H1 (cell line): Measurements from ENCODE around the gene ITGAV. TPM values are rescaled to one million over a fixed set of nuclear protein-coding genes. Genes with fewer than 3 reads are reported as not detected.

Experiments
- CTCF ChIA-PET: fragments of 300-600 bp; sonication (Branson Sonifier 250); formaldehyde crosslinking; loops from one replicate; lab custom pipeline; 2021; ENCODE audit not compliant: partially characterized antibody; lab: Charles Lee
- POLR2A ChIA-PET: fragments of 300-600 bp; sonication (Branson Sonifier 250); formaldehyde crosslinking; loops from one replicate; lab custom pipeline; 2021; ENCODE audit warnings: inconsistent platforms; ENCODE audit not compliant: partially characterized antibody; lab: Charles Lee
- DNase-seq, 2 experiments: peaks; one replicate each; pipeline versions ENCODE4 v3.0.0 to v3.0.0-alpha.2; 2010 to 2022; ENCODE audit warnings: low spot score in 2 of 2, low read depth in 1 of 2, mixed read lengths in 1 of 2
- FAIRE-seq: peaks from 2 replicates; lab custom pipeline; 2011; peaks lifted over from hg19 to GRCh38; lab: Jason Lieb, UNC
- H2AFZ ChIP-seq: 2 replicates; pipeline ENCODE4 v1.8.1; 2012; ENCODE audit warnings: low read length, inconsistent platforms
- H2AK5ac ChIP-seq: 2 replicates; pipeline ENCODE4 v1.6.1; 2013; ENCODE audit warnings: low read depth, low read length
- H2BK120ac ChIP-seq: replicated peaks from 2 replicates; pipeline ENCODE3; 2013; ENCODE audit warnings: low read depth, low read length, inconsistent platforms
- H2BK12ac ChIP-seq: 2 replicates; pipeline ENCODE4 v1.6.1; 2013; ENCODE audit warnings: low read depth, low read length
- H2BK15ac ChIP-seq: 2 replicates; pipeline ENCODE4 v1.6.1; 2013; ENCODE audit warnings: low read length
- H2BK20ac ChIP-seq: 2 replicates; pipeline ENCODE4 v1.6.1; 2013; ENCODE audit warnings: low read length
- H2BK5ac ChIP-seq: 2 replicates; pipeline ENCODE4 v1.6.1; 2013; ENCODE audit warnings: low read depth, low read length
- H3K14ac ChIP-seq: 2 replicates; pipeline ENCODE4 v1.6.1; 2013; ENCODE audit warnings: inconsistent platforms; ENCODE audit not compliant: insufficient read length
- H3K18ac ChIP-seq: 2 replicates; pipeline ENCODE4 v1.6.1; 2013; ENCODE audit warnings: low read length; ENCODE audit errors: extremely low read depth
- H3K23ac ChIP-seq: 2 replicates; pipeline ENCODE4 v1.6.1; 2013; ENCODE audit warnings: inconsistent platforms; ENCODE audit not compliant: insufficient read length
- H3K23me2 ChIP-seq: 2 replicates; pipeline ENCODE4 v1.6.1; 2013; ENCODE audit warnings: low read depth, low read length
- H3K27ac ChIP-seq: 2 replicates; pipeline ENCODE4 v1.6.1; 2011; ENCODE audit warnings: low read depth, low read length, inconsistent platforms
- H3K27me3 ChIP-seq, 4 experiments: replicated peaks in 1 of 4; 1 replicate in 1 of 4; 2 replicates in 3 of 4; pipeline versions ENCODE4 v1.6.1 to v1.8.1; 2011 to 2013; ENCODE audit warnings: low read length in 3 of 4, mild to moderate bottlenecking in 3 of 4, inconsistent platforms in 2 of 4, mixed read lengths in 2 of 4, moderate library complexity in 1 of 4; ENCODE audit not compliant: control insufficient read depth in 3 of 4, insufficient read depth in 3 of 4; ENCODE audit errors: extremely low read depth in 1 of 4
- H3K36me3 ChIP-seq, 4 experiments: 2 replicates each; pipeline versions ENCODE4 v1.6.1 to v1.8.1; 2011 to 2013; ENCODE audit warnings: mild to moderate bottlenecking in 4 of 4, low read length in 3 of 4, moderate library complexity in 2 of 4, control low read depth in 1 of 4, inconsistent platforms in 1 of 4; ENCODE audit not compliant: insufficient read depth in 4 of 4, control insufficient read depth in 2 of 4
- H3K4ac ChIP-seq: replicated peaks from 2 replicates; pipeline ENCODE3; 2013; ENCODE audit warnings: low read length, low read depth, mixed read lengths, inconsistent platforms; ENCODE audit not compliant: insufficient read length
- H3K4me1 ChIP-seq, 4 experiments: replicated peaks in 1 of 4; 1 replicate in 1 of 4; 2 replicates in 3 of 4; pipeline versions ENCODE4 v1.6.1 to v1.8.1; 2011 to 2013; ENCODE audit warnings: low read length in 3 of 4, inconsistent platforms in 2 of 4, mixed read lengths in 1 of 4; ENCODE audit not compliant: insufficient read depth in 4 of 4, control insufficient read depth in 3 of 4
- H3K4me2 ChIP-seq, 2 experiments: 2 replicates each; pipeline versions ENCODE4 v1.6.1 to v1.8.1; 2011 to 2013; ENCODE audit warnings: low read depth in 2 of 2, low read length in 2 of 2, control low read depth in 1 of 2, inconsistent platforms in 1 of 2, mild to moderate bottlenecking in 1 of 2; ENCODE audit not compliant: insufficient read depth in 1 of 2
- H3K4me3 ChIP-seq, 4 experiments: fragments of 200-600, 300-600 bp in 1 of 4; sonication (generic), shearing (Covaris generic), sonication (Bioruptor Twin) in 1 of 4; 2 replicates each; pipeline versions ENCODE4 v1.5.1 to v1.8.1; 2011 to 2016; ENCODE audit warnings: low read length in 4 of 4, low read depth in 3 of 4, control low read depth in 2 of 4, inconsistent platforms in 2 of 4, mild to moderate bottlenecking in 2 of 4, mixed read lengths in 1 of 4, moderate library complexity in 1 of 4; ENCODE audit not compliant: insufficient read depth in 2 of 4; ENCODE audit errors: extremely low read depth in 1 of 4
- H3K56ac ChIP-seq: replicated peaks from 2 replicates; pipeline ENCODE3; 2013; ENCODE audit warnings: low read depth, mild to moderate bottlenecking, mixed read lengths, low read length, inconsistent platforms; ENCODE audit not compliant: insufficient read length
- H3K79me1 ChIP-seq: 2 replicates; pipeline ENCODE4 v1.6.1; 2013; ENCODE audit warnings: low read depth, low read length, control low read depth
- H3K79me2 ChIP-seq, 2 experiments: 2 replicates each; pipeline versions ENCODE4 v1.6.1 to v1.8.1; 2012 to 2013; ENCODE audit warnings: low read length in 2 of 2, mild to moderate bottlenecking in 2 of 2, inconsistent platforms in 1 of 2; ENCODE audit not compliant: insufficient read depth in 2 of 2, control insufficient read depth in 1 of 2
- H3K9ac ChIP-seq, 4 experiments: replicated peaks in 1 of 4; 1 replicate in 1 of 4; 2 replicates in 3 of 4; pipeline versions ENCODE4 v1.6.1 to v1.8.1; 2011 to 2013; ENCODE audit warnings: low read depth in 3 of 4, low read length in 3 of 4, control low read depth in 2 of 4, mild to moderate bottlenecking in 2 of 4, moderate library complexity in 2 of 4, inconsistent platforms in 1 of 4; ENCODE audit errors: extremely low read depth in 1 of 4
- H3K9me3 ChIP-seq, 2 experiments: 2 replicates each; pipeline versions ENCODE4 v1.6.1 to v1.8.1; 2012 to 2013; ENCODE audit warnings: mild to moderate bottlenecking in 2 of 2, moderate library complexity in 2 of 2, control low read depth in 1 of 2, inconsistent platforms in 1 of 2, low read depth in 1 of 2, low read length in 1 of 2, mixed read lengths in 1 of 2; ENCODE audit not compliant: insufficient read depth in 2 of 2
- H4K20me1 ChIP-seq, 2 experiments: replicated peaks in 1 of 2; 2 replicates each; pipeline versions ENCODE3 to v1.8.1; 2011 to 2013; ENCODE audit warnings: inconsistent platforms in 2 of 2, low read length in 2 of 2, mild to moderate bottlenecking in 1 of 2; ENCODE audit not compliant: insufficient read depth in 2 of 2, control insufficient read depth in 1 of 2
- H4K5ac ChIP-seq: 2 replicates; pipeline ENCODE4 v1.6.1; 2013; ENCODE audit warnings: low read length, low read depth, mixed read lengths, inconsistent platforms; ENCODE audit not compliant: insufficient read length
- H4K8ac ChIP-seq: 2 replicates; pipeline ENCODE4 v1.8.0; 2013; ENCODE audit warnings: mild to moderate bottlenecking, moderate library complexity, low read length, inconsistent platforms; ENCODE audit not compliant: insufficient read depth; ENCODE audit errors: extremely low read depth
- H4K91ac ChIP-seq: replicated peaks from 2 replicates; pipeline ENCODE3; 2013; ENCODE audit warnings: low read length, mixed read lengths, inconsistent platforms; ENCODE audit not compliant: insufficient read length
- HDAC2 ChIP-seq, 2 experiments: fragments of 300-600 bp in 1 of 2; sonication (generic) in 1 of 2; IDR thresholded peaks; 2 replicates each; pipeline ENCODE4 v1.6.1; 2011 to 2012; ENCODE audit warnings: low read depth in 2 of 2, low read length in 2 of 2, mild to moderate bottlenecking in 2 of 2, moderate library complexity in 2 of 2, borderline replicate concordance in 1 of 2, inconsistent platforms in 1 of 2
- JUN ChIP-seq: IDR thresholded peaks from 2 replicates; pipeline ENCODE4 v1.6.1; 2011; ENCODE audit warnings: low read depth, mild to moderate bottlenecking, improper control_type of control experiment, low read length
- MAFK ChIP-seq: IDR thresholded peaks from 2 replicates; pipeline ENCODE4 v1.6.1; 2012; ENCODE audit warnings: low read depth, mild to moderate bottlenecking, improper control_type of control experiment, low read length
- NANOG ChIP-seq: IDR thresholded peaks from 2 replicates; pipeline ENCODE4 v1.6.1; 2011; ENCODE audit warnings: low read length, low read depth, mild to moderate bottlenecking, inconsistent platforms; ENCODE audit not compliant: insufficient read depth, poor library complexity, severe bottlenecking
- SUZ12 ChIP-seq: fragments of 200-600 bp; sonication (generic); IDR thresholded peaks from 2 replicates; pipeline ENCODE4 v1.6.1; 2012; ENCODE audit warnings: mild to moderate bottlenecking, inconsistent platforms, low read length, moderate library complexity, mixed read lengths
- YY1 ChIP-seq: IDR thresholded peaks from 2 replicates; pipeline ENCODE4 v1.6.1; 2011; ENCODE audit warnings: low read depth, mild to moderate bottlenecking, low read length
- WGBS, 2 experiments: shearing (Covaris generic) in 1 of 2; methylation state at CpG; one replicate each; pipeline versions ENCODE4 v1.1.6 to v1.1.7; 2013 to 2015; ENCODE audit warnings: low lambda C conversion rate in 2 of 2, mixed read lengths in 2 of 2, inconsistent platforms in 1 of 2, low coverage in 1 of 2, missing lambda C conversion rate in 1 of 2; ENCODE audit not compliant: insufficient replicate concordance in 2 of 2, insufficient coverage in 1 of 2, insufficient read length in 1 of 2; ENCODE audit errors: extremely low coverage in 1 of 2, missing lambda C conversion rate in 1 of 2; 5-methylcytosine and 5-hydroxymethylcytosine counted together
- polyA plus RNA-seq, 7 experiments: library from polyadenylated mRNA; depleted of rRNA in 3 of 7; stranded (reverse) in 5 of 7; unstranded in 2 of 7; fragments of >200 nt in 5 of 7; fragments of 200-250 nt in 2 of 7; gene quantifications; 1 replicate in 5 of 7; 2 replicates in 1 of 7; 4 replicates in 1 of 7; pipeline versions ENCODE4 v1.2.1 to v1.2.3, GENCODE V29; 2011 to 2013; ENCODE audit warnings: missing spikeins in 2 of 7, mixed read lengths in 2 of 7
- total RNA-seq: library from RNA; stranded (reverse); fragmentation: NEBNext Ultra II Directional; extraction: Animal tissue kit (Norgen Biotek cat#: 25700); gene quantifications from 2 replicates; pipeline ENCODE4 v1.2.1, GENCODE V29; 2021

The ITGAV gene
- total and polyA plus RNA-seq, 2 of the 8 experiments (the other 6 are each of a cell fraction or from before 2014, with no cell fraction given) = 11.7 to 42.4 TPM

- no peak overlapping the region for H3K14ac ChIP-seq
- H4K91ac ChIP-seq = no peak overlapping the region
- TF ChIP-seq SUZ12 = no peak
- no peak for TF ChIP-seq NANOG
- TF ChIP-seq JUN = no peak
- no peak for TF ChIP-seq MAFK
- no peak for TF ChIP-seq YY1
- TF ChIP-seq HDAC2 (IDR thresholded peaks at IDR 0.05; ENCODE audit: borderline replicate concordance in 1 of 2, low read depth in 2 of 2, low read length in 2 of 2) = no peak
- no peak overlapping the region for H3K4ac ChIP-seq
- H3K23ac ChIP-seq = no peak overlapping the region
- no peak overlapping the region for H2AK5ac ChIP-seq
- H2BK20ac ChIP-seq = no peak overlapping the region
- H2AFZ ChIP-seq = no peak overlapping the region
- H3K9ac ChIP-seq = no peak overlapping the region
- FAIRE-seq = no peak
- POLR2A ChIA-PET = no interaction called here
- no peak overlapping the region for H2BK120ac ChIP-seq
- 0 out of 2 replicates have a peak, but pooled peaks cover 2% of the 10 kb centered on the region for H3K79me1 ChIP-seq
- no peak overlapping the region for H2BK12ac ChIP-seq
- no peaks in the 10 kb centered on the region for H3K23me2 ChIP-seq
- H3K18ac ChIP-seq = no peak overlapping the region
- H3K27ac ChIP-seq = no peak overlapping the region
- no peaks in the 10 kb centered on the region for H3K27me3 ChIP-seq
- no peak overlapping the region for H3K4me2 ChIP-seq
- H4K8ac ChIP-seq = no peak overlapping the region
- H4K20me1 ChIP-seq = no peaks in the 10 kb centered on the region
- H3K9me3 ChIP-seq = no peaks in the 10 kb centered on the region
- no peak overlapping the region for H3K56ac ChIP-seq
- H3K4me1 ChIP-seq = peaks cover 0 to 14% (median 7%) of the 10 kb centered on the region in 4 experiments; a peak in 4 of 7 replicates
- no peak overlapping the region for H4K5ac ChIP-seq
- H2BK5ac ChIP-seq = no peak overlapping the region
- H3K4me3 ChIP-seq = no peak overlapping the region
- no peak overlapping the region for H2BK15ac ChIP-seq
- no peaks in the 10 kb centered on the region; a peak in 1 of 8 replicates for H3K36me3 ChIP-seq
- CTCF ChIA-PET = interaction anchor here (1.0 kb wide), 1 partner anchor 10 kb away, joined by 3 read pairs; no protein-coding TSS in a partner anchor
- WGBS, 2 experiments = 89% methylated on average over 2 of the region's 2 CpGs; no CpG with 5 or more reads in 1 of the 2 experiments
- DNase-seq = no peak
- H3K79me2 ChIP-seq = peaks cover 0 to 8% of the 10 kb centered on the region in 2 experiments; a peak in 2 of 4 replicates
These were observed 124.8 kb downstream of the ITGAV start for GRCh38 chr2:186714611-186715010.
